ENCODE measurements around the gene FGFR1OP2.
"Not testable (repeated sequence)": the region's sequence is repeated elsewhere in the genome, so short reads cannot be mapped to it uniquely, and the experiment has no call there.

Gene FGFR1OP2

GRCh38 chr12:26948309-26948708, 10.0 kb downstream of the FGFR1OP2 start:
- DNase-seq = no peak

- DNase-seq = no peak
Observed at GRCh38 chr12:26953447-26953846, 15.2 kb downstream of the FGFR1OP2 start.

- no peak for DNase-seq
Observed at GRCh38 chr12:26954027-26954426, 15.8 kb downstream of the FGFR1OP2 start.

GRCh38 chr12:26961391-26961790, 23.1 kb downstream of the FGFR1OP2 start:
- DNase-seq = not testable (repeated sequence)

- no peak for DNase-seq
Observed at GRCh38 chr12:26961803-26962202, 23.5 kb downstream of the FGFR1OP2 start.

- DNase-seq = no peak
Observed at GRCh38 chr12:26963413-26963812, 25.1 kb downstream of the FGFR1OP2 start.

- DNase-seq = no peak
Observed at GRCh38 chr12:26966842-26967241, 28.6 kb downstream of the FGFR1OP2 start.

GRCh38 chr12:26970136-26970535, 31.9 kb downstream of the FGFR1OP2 start:
- no peak for DNase-seq

GRCh38 chr12:26971963-26972362, 33.7 kb downstream of the FGFR1OP2 start:
- DNase-seq = no peak

GRCh38 chr12:26976687-26977086, 38.4 kb downstream of the FGFR1OP2 start:
- DNase-seq = no peak

- no peak for DNase-seq
Observed at GRCh38 chr12:26978801-26979200, 40.5 kb downstream of the FGFR1OP2 start.

- no peak for DNase-seq
Observed at GRCh38 chr12:26979733-26980132, 41.5 kb downstream of the FGFR1OP2 start.

- DNase-seq = no peak
Observed at GRCh38 chr12:26982866-26983265, 44.6 kb downstream of the FGFR1OP2 start.

GRCh38 chr12:26987634-26988424, 49.6 kb downstream of the FGFR1OP2 start:
- no peak for DNase-seq

- no peak for DNase-seq
Observed at GRCh38 chr12:26988703-26989102, 50.4 kb downstream of the FGFR1OP2 start.

GRCh38 chr12:26989873-26990272, 51.6 kb downstream of the FGFR1OP2 start:
- no peak for DNase-seq

GRCh38 chr12:26991826-26992225, 53.6 kb downstream of the FGFR1OP2 start:
- DNase-seq = no peak

- no peak for DNase-seq
Observed at GRCh38 chr12:26994109-26994508, 55.8 kb downstream of the FGFR1OP2 start.

- no peak for DNase-seq
Observed at GRCh38 chr12:26995706-26996105, 57.4 kb downstream of the FGFR1OP2 start.

GRCh38 chr12:26997003-26997402, 58.7 kb downstream of the FGFR1OP2 start:
- DNase-seq = no peak

GRCh38 chr12:27000961-27001360, 62.7 kb downstream of the FGFR1OP2 start:
- DNase-seq = no peak

- no peak for DNase-seq
Observed at GRCh38 chr12:27001663-27002062, 63.4 kb downstream of the FGFR1OP2 start.

- no peak for DNase-seq
Observed at GRCh38 chr12:27002141-27002540, 63.9 kb downstream of the FGFR1OP2 start.

GRCh38 chr12:27003421-27004381, 65.4 kb downstream of the FGFR1OP2 start:
- no peak for DNase-seq
